Gastroesophageal sphincter (tissue), 3 donors: Measurements from ENCODE around the gene CREBL2.
"Not testable (repeated sequence)": the region's sequence is repeated elsewhere in the genome, so short reads cannot be mapped to it uniquely, and the experiment has no call there.

ENCODE experiments used
- CTCF ChIP-seq, 4 experiments: fragments of 200-600 bp in 2 of 4; fragments of 450-650 bp in 2 of 4; sonication (generic) in 1 of 4; IDR thresholded peaks; one replicate each; pipeline ENCODE4 v1.5.1; 2017 to 2019; ENCODE audit warnings: antibody characterized with exemption in 4 of 4, mild to moderate bottlenecking in 2 of 4, moderate library complexity in 2 of 4
- EP300 ChIP-seq: sonication (generic); formaldehyde crosslinking; IDR thresholded peaks from one replicate; pipeline ENCODE4 v1.6.1; 2017; ENCODE audit warnings: antibody characterized with exemption, mild to moderate bottlenecking
- POLR2A ChIP-seq, 2 donors: fragments of 450-650 bp; IDR thresholded peaks; one replicate each; pipeline ENCODE4 v1.6.1; 2017; ENCODE audit warnings: antibody characterized with exemption in 2 of 2, mild to moderate bottlenecking in 2 of 2, moderate library complexity in 1 of 2
- POLR2AphosphoS5 ChIP-seq: sonication (generic); formaldehyde crosslinking; IDR thresholded peaks from one replicate; pipeline ENCODE4 v1.6.1; 2017; ENCODE audit warnings: antibody characterized with exemption

GRCh38 chr12:12639995-12640394 is 28.3 kb downstream of the CREBL2 start:
- not testable (repeated sequence) for TF ChIP-seq CTCF (IDR thresholded peaks at IDR 0.05); EP300; POLR2AphosphoS5; POLR2A (IDR thresholded peaks at IDR 0.05)
